CD4-positive, alpha-beta T cell treated with Interleukin-10 for 1 hour (primary cell): ENCODE results near the gene CADPS2.

Source experiments
- DNase-seq: peaks from one replicate; pipeline ENCODE4 v3.0.0-alpha.2; 2020

The CADPS2 gene

DNA sequence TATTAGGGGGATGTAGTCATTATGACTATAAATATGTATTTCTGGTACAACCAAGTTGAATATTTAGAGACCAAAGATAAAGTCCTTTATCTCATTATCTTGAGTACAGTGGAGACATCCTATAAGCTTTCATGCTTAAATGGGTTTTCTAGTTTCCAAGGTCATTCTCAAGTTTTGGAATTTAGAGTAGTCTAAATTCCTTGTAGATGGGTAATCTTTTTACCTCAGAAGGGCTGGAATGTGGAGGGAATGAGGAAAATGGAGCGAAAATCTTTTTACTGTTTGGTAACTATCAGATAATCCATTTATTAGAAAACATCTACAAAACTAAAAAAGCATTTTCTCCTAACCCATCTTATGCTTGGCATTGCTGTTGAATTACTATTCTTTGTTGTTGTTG lies 368.7 kb downstream of the CADPS2 start:
- no peak for DNase-seq

DNA sequence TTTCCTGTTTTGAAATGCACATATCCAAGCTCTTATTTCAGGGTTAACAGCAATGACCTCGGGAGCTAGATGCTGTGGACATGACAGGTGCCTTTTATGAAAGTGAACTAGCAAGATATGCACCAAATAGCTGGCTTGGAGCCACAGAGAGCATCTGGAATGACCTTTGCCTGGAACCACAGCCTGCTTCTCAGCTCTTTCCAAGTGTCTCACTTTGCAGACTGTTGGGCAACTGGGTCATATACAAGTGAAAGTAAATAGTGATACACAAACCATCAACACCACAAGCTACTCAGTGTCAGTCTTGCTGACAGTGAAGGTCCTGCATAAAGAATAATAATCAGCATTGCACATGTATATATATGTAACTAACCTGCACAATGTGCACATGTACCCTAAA lies 370.9 kb downstream of the CADPS2 start:
- DNase-seq: no peak

DNA sequence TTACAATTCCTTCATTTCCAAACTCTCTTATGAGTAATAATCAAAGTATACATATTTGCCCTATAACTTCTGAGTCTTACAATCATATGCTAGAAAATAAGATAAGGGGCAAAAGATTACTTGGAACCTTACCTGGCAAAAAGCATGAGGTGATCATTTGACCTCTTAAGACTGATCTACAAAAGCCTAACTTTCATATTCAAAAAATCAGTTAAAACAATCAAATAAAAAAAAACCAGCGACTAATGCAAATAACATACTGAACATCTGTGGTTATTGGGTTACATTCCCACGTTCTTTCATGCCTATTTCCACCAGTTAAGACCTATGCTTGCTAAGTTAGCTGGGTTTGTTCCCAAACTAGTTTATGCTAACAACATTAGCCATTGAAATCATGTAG lies 375.0 kb downstream of the CADPS2 start:
- DNase-seq: no peak

DNA sequence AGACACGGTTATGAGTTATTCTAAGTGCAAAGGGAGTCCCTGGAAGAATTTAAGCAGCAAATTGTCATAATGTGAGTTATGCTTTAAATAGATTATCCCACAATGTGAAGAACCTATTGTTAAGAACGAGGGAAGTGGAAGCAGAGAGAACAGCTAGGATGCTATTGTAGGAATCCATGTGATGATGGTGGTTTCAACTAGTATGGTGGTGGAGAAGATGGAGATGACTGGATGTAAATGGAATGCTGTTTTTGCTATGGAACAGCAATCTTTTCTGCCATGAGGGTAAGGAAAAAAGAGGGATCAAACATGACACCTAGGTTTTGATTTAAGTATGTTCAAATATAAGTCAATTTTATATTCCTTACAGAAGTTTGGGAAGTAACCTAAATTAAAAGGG lies 378.7 kb downstream of the CADPS2 start:
- no peak for DNase-seq

DNA sequence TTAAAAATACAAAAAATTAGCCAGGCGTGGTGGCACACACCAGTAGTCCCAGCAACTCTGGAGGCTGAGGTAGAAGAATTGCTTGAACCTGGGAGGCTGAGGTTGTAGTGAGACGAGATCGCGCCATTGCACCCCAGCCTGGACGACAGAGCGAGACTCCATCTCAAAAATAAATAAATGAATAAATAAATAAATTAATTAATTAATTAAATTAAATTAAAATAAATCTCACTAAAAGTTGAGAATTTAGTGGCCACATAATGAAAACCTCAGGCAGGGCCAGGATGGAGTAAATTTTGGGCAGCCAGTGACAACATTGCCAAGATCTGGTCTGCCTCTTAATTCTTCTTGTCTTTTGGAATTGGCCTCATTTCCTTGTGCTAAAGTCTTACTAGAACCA lies 394.3 kb downstream of the CADPS2 start:
- DNase-seq: no peak

DNA sequence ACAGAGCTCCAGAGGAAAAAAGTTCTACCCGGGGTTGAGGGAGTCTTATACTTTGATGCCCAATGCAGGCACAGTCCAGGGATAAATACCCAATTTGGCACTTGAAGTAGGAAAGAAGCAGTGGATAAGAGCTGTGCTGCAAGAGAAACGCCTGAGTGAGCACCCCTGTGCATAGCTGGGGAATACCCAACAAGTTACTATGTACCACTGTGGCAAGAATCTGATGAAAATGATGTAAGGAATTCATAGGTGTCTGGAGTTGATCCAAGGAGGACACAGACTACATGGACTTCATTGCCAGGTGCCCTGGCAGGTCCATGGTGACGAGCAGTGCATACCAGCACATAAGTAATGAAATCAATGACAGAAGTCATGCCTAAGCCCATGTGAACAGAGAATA lies 398.0 kb downstream of the CADPS2 start:
- DNase-seq: no peak

DNA sequence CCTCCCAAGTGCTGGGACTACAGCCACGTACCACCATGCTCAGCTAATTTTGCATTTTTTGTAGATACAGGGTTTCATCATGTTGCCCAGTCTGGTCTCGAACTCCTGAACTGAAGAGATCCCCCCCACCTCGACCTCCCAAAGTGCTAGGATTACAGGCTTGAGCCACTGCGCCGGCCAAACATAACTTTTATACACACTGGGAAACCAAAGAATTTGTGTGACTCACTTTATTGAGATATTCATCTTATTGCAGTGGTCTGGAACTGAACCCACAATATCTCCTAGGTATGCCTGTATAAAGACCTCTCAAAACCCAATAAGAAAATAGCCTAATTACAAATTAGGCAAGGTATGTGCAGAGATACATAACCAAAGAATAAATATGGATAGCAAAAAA lies 399.1 kb downstream of the CADPS2 start:
- no peak for DNase-seq

DNA sequence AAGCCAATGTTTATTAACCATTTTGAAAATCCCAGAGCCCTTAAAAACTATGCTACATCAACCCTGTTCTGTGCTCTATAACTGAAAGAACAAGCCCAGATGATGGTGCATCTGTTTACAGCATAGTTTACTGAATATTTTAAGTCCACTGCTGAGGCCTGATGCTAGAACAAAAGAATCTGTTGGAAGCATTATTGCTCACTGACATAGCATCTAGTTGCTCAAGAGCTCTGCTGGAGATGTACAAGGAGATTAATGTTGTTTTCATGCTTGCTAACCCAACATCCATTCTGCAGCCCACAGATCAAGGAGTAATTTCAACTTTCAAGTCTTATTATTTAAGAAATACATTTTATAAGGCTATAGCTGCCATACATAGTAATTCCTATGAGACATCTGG lies 400.4 kb downstream of the CADPS2 start:
- no peak for DNase-seq

DNA sequence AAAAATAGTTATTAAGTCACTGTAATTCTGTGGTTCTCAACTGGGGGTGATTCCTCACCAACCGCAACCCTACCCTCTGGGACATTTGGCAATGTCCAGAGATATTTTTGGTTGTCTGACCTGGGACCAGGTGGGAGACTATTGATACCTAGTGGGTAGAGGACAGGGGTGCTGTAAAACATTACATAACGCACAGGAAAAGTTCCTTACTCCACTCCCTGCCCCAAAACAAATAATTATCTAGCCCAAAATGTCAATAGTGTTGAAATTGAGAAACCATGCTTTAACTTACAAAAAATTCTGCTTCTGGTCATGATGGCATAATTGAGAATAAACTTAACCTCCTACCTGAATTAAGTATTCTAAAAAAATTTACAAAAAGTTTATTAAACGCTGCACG lies 404.0 kb downstream of the CADPS2 start:
- no peak for DNase-seq

DNA sequence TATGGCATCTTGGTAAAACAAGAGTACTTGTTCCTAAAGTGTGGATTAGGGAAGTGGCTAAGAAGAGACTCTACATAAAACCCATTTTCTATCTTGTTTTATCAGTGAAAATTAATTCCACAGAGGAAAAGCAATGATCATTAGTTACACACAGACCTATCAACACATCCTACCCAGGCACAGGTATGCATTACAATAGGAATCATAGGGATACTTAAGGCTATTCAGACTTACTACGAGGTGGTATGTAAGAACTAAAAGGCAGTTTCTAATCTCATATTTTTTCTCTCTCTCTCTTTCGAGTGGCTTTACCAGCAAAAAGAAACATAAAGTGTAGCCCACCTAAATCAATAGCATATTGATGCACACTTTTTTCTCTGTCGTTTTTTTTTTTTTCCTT lies 415.4 kb downstream of the CADPS2 start:
- DNase-seq: no peak

DNA sequence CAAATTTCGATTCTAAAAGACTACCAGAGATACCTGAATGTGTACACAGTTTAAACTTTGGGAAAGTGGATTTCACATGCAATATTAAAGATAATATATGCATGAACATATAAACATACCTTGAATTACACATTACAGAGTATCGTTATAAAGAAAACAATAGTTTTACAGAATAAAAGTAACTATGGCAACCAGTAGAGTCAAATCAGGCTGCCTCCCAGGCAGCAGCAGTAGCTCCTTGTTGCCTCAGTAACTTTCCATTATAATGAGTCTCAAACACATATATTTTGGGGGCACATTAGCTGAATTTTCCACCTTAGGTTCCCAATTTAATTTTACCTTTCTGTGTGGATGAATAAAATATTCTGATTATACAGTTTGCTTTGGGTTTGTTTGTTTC lies 417.3 kb downstream of the CADPS2 start:
- no peak for DNase-seq

DNA sequence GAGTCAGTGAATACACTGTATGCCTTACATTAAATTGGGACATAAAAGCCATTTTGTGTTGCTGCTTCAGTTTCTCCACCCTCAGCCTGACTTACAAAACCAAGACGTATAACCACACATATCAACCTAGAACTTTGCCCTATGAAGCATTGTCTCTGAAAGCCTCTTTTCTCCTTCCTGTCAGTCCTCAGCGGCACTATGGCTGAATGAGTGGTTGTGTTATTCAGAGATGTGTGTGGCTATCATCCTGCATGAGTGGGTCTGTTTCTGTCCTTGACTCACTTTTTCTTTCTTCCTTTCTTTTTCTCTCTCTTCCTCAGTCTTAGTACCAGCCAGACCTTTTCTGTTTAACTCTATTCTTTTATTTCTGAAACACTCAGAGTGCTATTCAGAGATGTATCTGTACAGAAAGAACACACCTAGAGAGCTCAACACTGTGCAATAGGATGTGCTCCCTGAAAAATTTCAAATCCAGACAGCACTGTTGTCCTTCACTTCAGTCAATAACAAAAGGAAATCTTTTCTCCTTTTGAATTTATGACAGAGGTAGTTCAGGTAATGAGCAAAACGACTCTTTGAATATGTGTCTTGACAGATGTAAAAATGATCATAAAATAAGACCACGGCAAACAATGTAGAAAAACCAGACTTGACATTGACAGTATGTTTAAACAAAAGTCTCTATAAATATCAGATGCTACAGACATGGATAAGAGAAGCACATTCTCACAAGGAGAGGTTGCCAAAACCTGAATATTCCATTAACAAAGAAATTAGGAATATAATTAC lies 418.4 kb downstream of the CADPS2 start:
- no peak for DNase-seq

DNA sequence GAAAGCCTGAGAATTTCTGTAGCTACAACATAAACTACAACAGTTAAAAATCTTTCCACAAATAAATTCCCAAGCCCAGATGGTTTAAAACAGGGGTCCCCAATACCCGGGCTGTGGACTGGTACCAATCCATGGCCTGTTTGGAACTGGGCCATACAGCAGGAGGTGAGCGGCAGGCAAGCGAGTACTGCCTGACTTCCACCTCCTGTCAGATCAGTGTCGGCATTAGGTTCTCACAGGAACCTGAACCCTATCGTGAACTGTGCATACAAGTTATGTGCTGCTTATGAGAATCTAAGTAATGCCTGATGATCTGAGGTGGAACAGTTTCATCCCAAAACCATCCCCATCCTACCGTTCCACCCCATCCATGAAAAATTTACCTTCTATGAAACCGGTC lies 421.0 kb downstream of the CADPS2 start:
- no peak for DNase-seq

DNA sequence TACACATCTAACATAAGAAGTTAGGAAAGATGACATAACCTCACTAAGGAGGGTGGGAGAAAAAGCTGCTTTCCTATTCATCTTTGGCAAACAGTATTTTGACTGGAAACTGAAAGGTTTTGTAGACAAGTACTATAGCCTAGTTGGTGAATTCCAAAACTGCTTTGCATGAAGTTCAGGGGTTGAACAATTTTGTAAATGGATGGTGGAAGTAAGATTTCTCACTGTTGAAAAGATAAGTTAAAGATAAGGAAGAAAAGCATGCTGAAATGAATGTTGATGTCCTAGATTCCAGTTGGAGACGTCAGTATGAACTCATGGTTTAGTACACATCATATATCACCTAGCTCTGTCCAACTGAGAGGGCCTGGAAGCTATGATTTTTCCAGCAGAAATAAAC lies 422.6 kb downstream of the CADPS2 start:
- no peak for DNase-seq

DNA sequence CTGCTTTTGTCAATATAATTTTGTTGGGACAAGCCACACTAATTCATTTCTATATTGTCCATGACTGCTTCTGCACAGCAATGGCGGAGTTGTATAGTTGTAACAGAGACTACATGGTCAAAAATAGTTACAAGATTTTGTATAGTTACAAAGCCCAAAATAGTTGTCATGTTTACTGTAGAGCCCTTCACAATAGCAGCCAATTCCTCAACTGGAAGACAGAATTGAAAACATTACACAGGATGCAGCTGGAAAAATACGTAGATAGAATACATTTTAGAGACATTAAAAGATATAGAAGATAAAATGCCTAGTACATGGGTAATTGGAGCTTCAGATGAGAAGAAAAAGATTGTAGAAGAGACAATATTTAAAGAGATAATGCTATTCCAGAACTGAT lies 425.3 kb downstream of the CADPS2 start:
- no peak for DNase-seq

DNA sequence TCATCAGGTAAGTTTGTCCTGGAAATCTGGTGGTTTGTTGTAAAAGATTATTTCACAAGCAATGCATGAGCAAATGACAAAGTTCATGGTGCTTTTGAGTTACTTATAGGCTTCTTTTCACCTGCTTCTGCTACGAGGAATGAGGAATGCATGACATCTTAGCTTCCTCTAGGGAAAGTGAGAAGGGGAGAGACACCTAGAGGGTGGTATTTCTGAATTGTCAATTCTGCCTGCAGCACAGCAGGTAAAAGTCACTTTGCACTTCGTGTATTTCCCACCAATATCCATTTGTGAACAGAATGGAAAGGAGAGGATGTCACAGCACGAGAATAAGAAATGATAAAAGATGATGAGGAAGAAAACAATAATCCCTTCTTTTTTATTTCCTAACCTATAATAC lies 428.3 kb downstream of the CADPS2 start:
- no peak for DNase-seq

DNA sequence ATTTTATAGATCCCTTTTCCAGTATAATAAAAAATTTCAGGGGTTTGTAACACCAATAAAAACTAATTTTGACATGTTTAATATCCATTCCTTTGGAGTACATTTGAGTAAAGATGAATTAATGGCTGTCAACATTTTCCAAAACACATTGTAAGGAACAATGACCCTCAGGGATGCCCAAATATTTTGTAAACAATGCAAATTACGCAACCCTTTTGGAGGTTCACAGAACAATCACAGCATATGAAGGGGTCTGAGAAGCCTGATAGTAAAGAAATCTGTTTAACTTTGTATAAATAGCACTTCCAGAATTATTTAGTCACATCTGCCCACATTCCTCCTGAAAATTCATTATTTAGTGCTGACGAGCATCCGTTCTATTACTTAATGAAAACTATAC lies 428.9 kb downstream of the CADPS2 start:
- no peak for DNase-seq

DNA sequence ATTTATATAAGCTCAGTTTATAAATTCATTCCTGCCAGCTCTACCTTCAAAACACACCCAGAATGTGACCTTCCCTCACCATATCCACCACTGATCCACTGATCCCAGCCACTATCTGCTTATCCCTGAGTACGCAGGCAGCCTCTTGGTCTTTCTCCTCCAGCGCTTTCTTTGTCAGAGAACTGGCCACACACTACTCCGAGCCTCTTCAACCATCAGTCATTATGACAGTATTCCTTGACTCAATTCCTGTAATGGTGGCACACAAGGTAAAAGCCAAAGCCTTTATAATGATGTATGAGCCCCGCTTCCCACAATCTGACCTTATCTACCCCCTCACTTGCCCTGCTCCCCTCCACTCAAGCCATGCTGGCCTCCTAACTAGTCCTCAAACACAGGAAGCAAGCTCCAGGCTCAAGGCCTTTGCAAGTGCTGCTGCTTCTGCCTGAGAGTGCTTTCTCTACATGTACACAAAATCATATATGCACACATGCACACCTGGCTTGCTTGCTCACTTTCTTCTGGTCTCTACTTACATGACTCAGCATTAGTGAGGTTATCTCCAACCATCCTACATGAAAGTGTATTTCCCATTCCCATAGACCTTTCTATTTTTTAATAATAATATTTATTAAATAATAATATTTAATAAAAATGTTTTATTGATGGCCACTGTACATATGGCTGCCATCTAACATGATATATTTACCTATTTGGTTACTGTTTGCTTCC lies 431.3 kb downstream of the CADPS2 start:
- no peak for DNase-seq

DNA sequence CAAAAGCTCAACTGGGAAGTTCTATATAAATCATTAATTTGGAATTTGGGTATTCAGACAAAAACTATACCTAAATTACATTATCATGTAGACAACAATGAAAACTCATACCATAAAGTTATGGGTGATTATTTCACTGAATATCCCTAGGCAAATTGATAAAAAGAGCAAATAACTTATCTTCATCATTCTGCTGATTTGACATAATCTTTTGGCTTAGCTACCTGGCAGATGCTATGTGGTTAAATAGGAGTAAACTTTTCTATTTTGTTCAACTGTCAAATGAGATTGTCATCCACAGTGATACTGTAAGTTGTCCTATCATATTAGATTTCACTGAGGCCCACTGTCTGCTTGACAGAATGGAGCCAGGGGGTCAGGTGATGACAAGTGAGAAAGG lies 432.8 kb downstream of the CADPS2 start:
- DNase-seq: no peak

DNA sequence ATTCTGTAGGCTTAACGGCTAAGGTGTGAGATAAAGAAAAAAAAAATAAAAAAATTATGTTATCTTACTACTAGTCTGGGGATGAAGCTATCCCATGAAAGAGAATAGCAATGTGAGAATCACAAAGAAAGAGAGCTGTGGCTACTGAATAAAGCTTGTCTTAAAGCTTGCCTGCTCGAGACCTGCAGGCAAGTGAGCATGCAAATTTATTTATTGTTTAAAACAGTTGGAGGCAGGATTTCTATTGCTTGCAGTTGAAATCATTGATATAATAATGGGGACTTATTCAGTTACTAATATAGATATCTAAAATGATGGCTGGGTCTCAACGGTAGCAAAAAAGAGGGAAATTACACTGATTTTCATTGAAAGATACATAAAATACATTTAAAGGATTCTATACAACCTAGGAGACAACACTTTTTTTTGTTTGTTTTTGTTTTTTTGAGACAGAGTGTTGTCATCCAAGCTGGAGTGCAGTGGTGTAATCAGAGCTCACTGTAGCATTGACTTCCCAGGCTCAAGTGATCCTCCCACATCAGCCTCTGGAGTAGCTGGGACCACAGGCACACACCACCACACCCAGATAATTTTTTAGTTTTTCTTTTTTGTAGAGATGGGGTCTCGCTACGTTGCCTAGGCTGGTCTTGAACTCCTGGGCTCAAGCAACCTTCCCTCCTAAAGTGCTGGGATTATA lies 437.2 kb downstream of the CADPS2 start:
- no peak for DNase-seq

DNA sequence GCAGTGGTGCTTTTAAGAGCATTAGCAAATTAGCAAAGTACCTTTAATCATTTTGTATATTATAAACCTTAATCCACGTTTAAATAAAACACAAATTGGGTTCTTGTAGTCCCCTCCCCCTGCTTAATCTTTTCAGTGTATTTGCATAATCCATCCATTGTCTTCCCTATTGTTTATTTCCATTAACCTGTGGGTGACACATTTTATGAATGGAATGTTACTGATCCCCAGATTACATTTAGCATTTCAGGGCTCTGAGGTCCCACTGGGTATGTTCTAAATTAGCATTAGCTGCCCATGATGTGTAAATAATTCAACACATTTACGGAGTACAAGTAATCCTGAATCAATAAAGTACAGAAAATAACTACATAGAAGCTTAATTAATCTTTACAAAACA lies 443.3 kb downstream of the CADPS2 start:
- no peak for DNase-seq

DNA sequence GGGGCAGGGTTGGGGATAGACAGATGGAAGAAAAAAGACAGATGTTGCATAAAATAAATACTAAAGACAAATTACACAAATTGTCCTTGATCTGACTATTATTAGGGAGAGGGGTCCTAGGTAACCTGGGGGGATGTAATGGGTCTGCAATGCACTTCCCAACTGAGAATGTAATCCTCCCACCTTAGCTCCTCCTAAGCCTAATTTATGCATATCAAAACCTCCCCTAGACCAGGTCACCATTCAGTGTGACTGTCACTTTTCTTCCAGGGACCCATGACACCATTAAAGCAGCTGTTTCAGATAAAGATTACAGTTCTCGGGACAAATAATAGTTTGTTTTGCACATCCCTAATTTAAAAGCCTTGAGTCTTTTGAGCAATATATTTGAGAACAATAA lies 447.8 kb downstream of the CADPS2 start:
- DNase-seq: no peak

DNA sequence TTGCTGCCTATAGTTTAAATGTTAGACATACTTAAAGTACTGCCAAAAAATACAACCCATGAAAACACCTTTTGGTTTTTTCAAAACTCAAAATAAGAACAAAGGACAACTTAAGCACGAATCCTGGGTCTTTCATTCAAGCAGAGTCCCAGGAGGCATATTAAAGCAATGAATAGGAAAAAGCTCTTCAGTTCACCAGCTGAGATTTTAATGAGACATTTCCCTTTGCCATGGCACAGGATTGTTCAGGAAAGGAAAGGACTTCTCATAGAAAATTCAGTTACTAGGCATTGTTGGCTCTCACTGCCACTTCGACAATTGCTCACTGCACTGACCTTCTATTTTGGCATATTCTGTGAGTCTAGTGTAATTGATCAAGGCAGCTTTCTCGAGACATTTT lies 448.3 kb downstream of the CADPS2 start:
- DNase-seq: no peak

DNA sequence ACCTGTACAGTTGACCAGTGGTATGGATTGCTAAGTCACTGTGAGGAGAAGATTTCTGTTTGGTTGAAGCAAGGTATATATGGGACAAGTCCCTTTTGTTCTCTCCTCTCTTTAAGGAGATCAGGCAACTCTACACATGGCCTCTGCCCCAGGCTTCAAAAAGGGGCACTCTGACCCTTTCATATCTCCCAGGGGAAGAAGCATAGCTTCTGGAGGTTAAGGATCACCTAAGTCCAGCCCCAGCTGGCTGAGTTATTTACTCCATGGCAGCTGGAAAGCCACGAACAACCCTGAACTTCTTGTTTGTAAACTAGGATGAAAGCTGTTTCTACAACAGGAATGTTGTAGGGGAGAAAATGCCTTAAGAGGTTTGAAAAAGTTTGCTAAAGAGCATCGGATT lies 452.5 kb downstream of the CADPS2 start:
- DNase-seq: no peak
